H9 (cell line): ENCODE results near the gene PTPRC. TPM values are rescaled to one million over a fixed set of nuclear protein-coding genes. Genes with fewer than 3 reads are reported as not detected.

Experiments
- DNase-seq: peaks from one replicate; pipeline ENCODE4 v3.0.0-alpha.2; 2017
- H2AFZ ChIP-seq: one replicate; pipeline ENCODE4 v1.6.1; 2013; ENCODE audit warnings: mild to moderate bottlenecking, low read length, control low read depth, moderate library complexity
- H2AK5ac ChIP-seq: 2 replicates; pipeline ENCODE4 v1.6.1; 2013; ENCODE audit warnings: low read length, control low read depth, mixed read lengths; ENCODE audit not compliant: insufficient read length
- H2BK120ac ChIP-seq: one replicate; pipeline ENCODE4 v1.6.1; 2013; ENCODE audit warnings: low read depth, mild to moderate bottlenecking, low read length, control low read depth, inconsistent platforms; ENCODE audit not compliant: poor library complexity, severe bottlenecking
- H2BK12ac ChIP-seq: 2 replicates; pipeline ENCODE4 v1.6.1; 2013; ENCODE audit warnings: low read length, control low read depth, mixed read lengths, low read depth; ENCODE audit not compliant: insufficient read length
- H2BK15ac ChIP-seq: 2 replicates; pipeline ENCODE4 v1.6.1; 2013; ENCODE audit warnings: low read depth, low read length, control low read depth
- H2BK20ac ChIP-seq: one replicate; pipeline ENCODE4 v1.6.1; 2013; ENCODE audit warnings: low read depth, mild to moderate bottlenecking, low read length, control low read depth, inconsistent platforms; ENCODE audit not compliant: poor library complexity, severe bottlenecking
- H2BK5ac ChIP-seq: 2 replicates; pipeline ENCODE4 v1.6.1; 2013; ENCODE audit warnings: low read length, control low read depth, mixed read lengths; ENCODE audit not compliant: insufficient read length
- H3K14ac ChIP-seq: 2 replicates; pipeline ENCODE4 v1.6.1; 2013; ENCODE audit warnings: low read length, control low read depth; ENCODE audit not compliant: insufficient read depth
- H3K18ac ChIP-seq: 2 replicates; pipeline ENCODE4 v1.6.1; 2013; ENCODE audit warnings: low read depth, mild to moderate bottlenecking, mixed read lengths, low read length, control low read depth; ENCODE audit not compliant: insufficient read length
- H3K23ac ChIP-seq: 2 replicates; pipeline ENCODE4 v1.6.1; 2013; ENCODE audit warnings: low read length, control low read depth, mixed read lengths, low read depth; ENCODE audit not compliant: insufficient read length
- H3K23me2 ChIP-seq: 2 replicates; pipeline ENCODE4 v1.6.1; 2013; ENCODE audit warnings: low read depth, mild to moderate bottlenecking, mixed read lengths, low read length, control low read depth; ENCODE audit not compliant: insufficient read length, poor library complexity, severe bottlenecking
- H3K27ac ChIP-seq: 2 replicates; pipeline ENCODE4 v1.5.1; 2013; ENCODE audit warnings: low read length, control low read depth, mixed read lengths, low read depth; ENCODE audit not compliant: insufficient read length
- H3K27me3 ChIP-seq: 2 replicates; pipeline ENCODE4 v1.6.1; 2013; ENCODE audit warnings: low read length, control low read depth, inconsistent platforms; ENCODE audit not compliant: insufficient read depth
- H3K4ac ChIP-seq: 2 replicates; pipeline ENCODE4 v1.6.1; 2013; ENCODE audit warnings: low read depth, mild to moderate bottlenecking, control low read depth, inconsistent platforms, low read length, moderate library complexity
- H3K4me1 ChIP-seq: 2 replicates; pipeline ENCODE4 v1.6.1; 2013; ENCODE audit warnings: low read length, control low read depth, inconsistent platforms; ENCODE audit not compliant: insufficient read depth
- H3K4me2 ChIP-seq: 2 replicates; pipeline ENCODE4 v1.6.1; 2013; ENCODE audit warnings: low read length, control low read depth, mixed read lengths; ENCODE audit not compliant: insufficient read length, insufficient read depth
- H3K56ac ChIP-seq: 2 replicates; pipeline ENCODE4 v1.6.1; 2013; ENCODE audit warnings: low read depth, mild to moderate bottlenecking, mixed read lengths, low read length, control low read depth; ENCODE audit not compliant: insufficient read length
- H3K79me1 ChIP-seq: 2 replicates; pipeline ENCODE4 v1.6.1; 2013; ENCODE audit warnings: low read depth, mild to moderate bottlenecking, moderate library complexity, low read length, control low read depth, inconsistent platforms; ENCODE audit not compliant: insufficient read depth, poor library complexity, severe bottlenecking
- H3K79me2 ChIP-seq: 2 replicates; pipeline ENCODE4 v1.6.1; 2013; ENCODE audit warnings: low read length, control low read depth, inconsistent platforms; ENCODE audit not compliant: insufficient read depth
- H3K9ac ChIP-seq: 2 replicates; pipeline ENCODE4 v1.6.1; 2013; ENCODE audit warnings: low read length, control low read depth, mixed read lengths; ENCODE audit not compliant: insufficient read length; ENCODE audit errors: extremely low read depth
- H3K9me3 ChIP-seq: one replicate; pipeline ENCODE4 v1.6.1; 2013; ENCODE audit warnings: low read depth, low read length, inconsistent platforms; ENCODE audit not compliant: control insufficient read depth
- H3T11ph ChIP-seq: one replicate; pipeline ENCODE4 v1.6.1; 2013; ENCODE audit warnings: mild to moderate bottlenecking, low read length, control low read depth, inconsistent platforms
- H4K20me1 ChIP-seq: one replicate; pipeline ENCODE4 v1.6.1; 2013; ENCODE audit not compliant: control insufficient read depth, insufficient read length, insufficient read depth
- H4K5ac ChIP-seq: 2 replicates; pipeline ENCODE4 v1.6.1; 2013; ENCODE audit warnings: low read depth, mild to moderate bottlenecking, mixed read lengths, low read length, control low read depth; ENCODE audit not compliant: insufficient read length
- H4K8ac ChIP-seq: replicated peaks from 2 replicates; pipeline ENCODE4 v1.6.1; 2013; ENCODE audit warnings: low read length, control low read depth, mixed read lengths, low read depth; ENCODE audit not compliant: insufficient read length
- H4K91ac ChIP-seq: 2 replicates; pipeline ENCODE4 v1.6.1; 2013; ENCODE audit warnings: low read depth, mild to moderate bottlenecking, moderate library complexity, mixed read lengths, low read length, control low read depth; ENCODE audit not compliant: insufficient read length
- H3K27ac Mint-ChIP-seq, 3 experiments: 2 replicates in 2 of 3; 3 replicates in 1 of 3; pipeline ENCODE4 v1.8.0; 2020 to 2021; ENCODE audit warnings: mixed read lengths in 3 of 3, mild to moderate bottlenecking in 1 of 3, moderate library complexity in 1 of 3
- H3K27me3 Mint-ChIP-seq: 2 replicates; pipeline ENCODE4 v1.8.0; 2021; ENCODE audit warnings: low read depth, mild to moderate bottlenecking, moderate library complexity, mixed read lengths
- H3K36me3 Mint-ChIP-seq, 3 experiments: 2 replicates in 2 of 3; 3 replicates in 1 of 3; pipeline ENCODE4 v1.8.0; 2020 to 2021; ENCODE audit warnings: low read depth in 3 of 3, mixed read lengths in 3 of 3; ENCODE audit not compliant: insufficient read depth in 1 of 3
- H3K4me1 Mint-ChIP-seq, 2 experiments: 2 replicates each; pipeline ENCODE4 v1.8.0; 2020; ENCODE audit warnings: mixed read lengths in 2 of 2
- H3K4me3 Mint-ChIP-seq, 2 experiments: 2 replicates in 1 of 2; 3 replicates in 1 of 2; pipeline ENCODE4 v1.8.0; 2020 to 2021; ENCODE audit warnings: mild to moderate bottlenecking in 2 of 2, mixed read lengths in 2 of 2, moderate library complexity in 1 of 2
- H3K9me3 Mint-ChIP-seq, 2 experiments: 2 replicates in 1 of 2; 3 replicates in 1 of 2; pipeline ENCODE4 v1.8.0; 2020; ENCODE audit warnings: mild to moderate bottlenecking in 2 of 2, mixed read lengths in 2 of 2, moderate library complexity in 1 of 2
- WGBS: extraction: QIAGEN DNeasy Blood & Tissue Kit; methylation state at CpG from one replicate; pipeline ENCODE4 v1.1.7; 2013; ENCODE audit warnings: missing lambda C conversion rate, low lambda C conversion rate, mixed read lengths; ENCODE audit not compliant: insufficient read length; ENCODE audit errors: extremely low coverage; 5-methylcytosine and 5-hydroxymethylcytosine counted together
- total RNA-seq: library from RNA; stranded (reverse); gene quantifications from 2 replicates; pipeline ENCODE4 v1.2.1, GENCODE V29; 2021
- TF ChIP-seq, protein P1 (sequence below): fragments of 200-600 bp; sonication (generic); conservative IDR thresholded peaks from 3 replicates; pipeline ENCODE4 v1.8.0; 2021; ENCODE audit warnings: antibody characterized with exemption, mild to moderate bottlenecking

PTPRC gene
- total RNA-seq, 1 experiment from 2014 or later: not detected

GRCh38 chr1:198637157-198637556, 1.7 kb upstream of the PTPRC start:
- no peak overlapping the region for H4K8ac ChIP-seq
- no peak overlapping the region for H2BK5ac ChIP-seq
- H3K27me3 Mint-ChIP-seq: no peaks in the 10 kb centered on the region
- H3K4me2 ChIP-seq: no peak overlapping the region
- no peak overlapping the region for H2AK5ac ChIP-seq
- no peaks in the 10 kb centered on the region for H4K20me1 ChIP-seq
- H3K4me1 Mint-ChIP-seq: no peaks in the 10 kb centered on the region
- H4K91ac ChIP-seq: no peak overlapping the region
- no peak overlapping the region for H3K27ac ChIP-seq
- H3K79me2 ChIP-seq: no peaks in the 10 kb centered on the region; the same call in 1 of the 2 replicates
- H3K36me3 Mint-ChIP-seq: no peaks in the 10 kb centered on the region
- no peak overlapping the region for H2BK15ac ChIP-seq
- no peak overlapping the region for H3K4me3 Mint-ChIP-seq
- H2BK20ac ChIP-seq: no peak overlapping the region
- no peaks in the 10 kb centered on the region for H3K23me2 ChIP-seq
- no peak overlapping the region for H2BK120ac ChIP-seq
- H3K14ac ChIP-seq: no peak overlapping the region
- WGBS: no CpG with 5 or more reads among the region's 2 CpGs
- no peaks in the 10 kb centered on the region for H3K4me1 ChIP-seq
- H2BK12ac ChIP-seq: no peak overlapping the region
- DNase-seq: no peak
- H3K79me1 ChIP-seq: no peaks in the 10 kb centered on the region
- no peaks in the 10 kb centered on the region for H3K9me3 ChIP-seq
- no peaks in the 10 kb centered on the region for H3K27me3 ChIP-seq
- H3K18ac ChIP-seq: no peak overlapping the region
- H3K27ac Mint-ChIP-seq: no peak overlapping the region; a peak in 1 of 7 replicates
- H2AFZ ChIP-seq: no peak overlapping the region
- no peak overlapping the region for H3K4ac ChIP-seq
- no peaks in the 10 kb centered on the region for H3K9me3 Mint-ChIP-seq
- no peak overlapping the region for H3T11ph ChIP-seq
- H3K9ac ChIP-seq: no peak overlapping the region
- no peak overlapping the region for H3K56ac ChIP-seq
- H3K23ac ChIP-seq: no peak overlapping the region
- H4K5ac ChIP-seq: no peak overlapping the region
- TF ChIP-seq, protein P1, sequence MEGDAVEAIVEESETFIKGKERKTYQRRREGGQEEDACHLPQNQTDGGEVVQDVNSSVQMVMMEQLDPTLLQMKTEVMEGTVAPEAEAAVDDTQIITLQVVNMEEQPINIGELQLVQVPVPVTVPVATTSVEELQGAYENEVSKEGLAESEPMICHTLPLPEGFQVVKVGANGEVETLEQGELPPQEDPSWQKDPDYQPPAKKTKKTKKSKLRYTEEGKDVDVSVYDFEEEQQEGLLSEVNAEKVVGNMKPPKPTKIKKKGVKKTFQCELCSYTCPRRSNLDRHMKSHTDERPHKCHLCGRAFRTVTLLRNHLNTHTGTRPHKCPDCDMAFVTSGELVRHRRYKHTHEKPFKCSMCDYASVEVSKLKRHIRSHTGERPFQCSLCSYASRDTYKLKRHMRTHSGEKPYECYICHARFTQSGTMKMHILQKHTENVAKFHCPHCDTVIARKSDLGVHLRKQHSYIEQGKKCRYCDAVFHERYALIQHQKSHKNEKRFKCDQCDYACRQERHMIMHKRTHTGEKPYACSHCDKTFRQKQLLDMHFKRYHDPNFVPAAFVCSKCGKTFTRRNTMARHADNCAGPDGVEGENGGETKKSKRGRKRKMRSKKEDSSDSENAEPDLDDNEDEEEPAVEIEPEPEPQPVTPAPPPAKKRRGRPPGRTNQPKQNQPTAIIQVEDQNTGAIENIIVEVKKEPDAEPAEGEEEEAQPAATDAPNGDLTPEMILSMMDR: no peak
